WTC11 (cell line): ENCODE measurements around the gene NKG7. TPM values are rescaled to one million over a fixed set of nuclear protein-coding genes. Genes with fewer than 3 reads are reported as not detected.

Experiments used
- ATAC-seq: fragments of 200-7000 bp; cut with Tn5 transposase; 2 replicates; pipeline ENCODE4 v1.10.0; 2021; ENCODE audit warnings: mild to moderate bottlenecking, moderate library complexity
- CTCF ChIA-PET: fragments of 300-600 bp; sonication (Branson Sonifier 250); formaldehyde crosslinking; loops from one replicate; lab custom pipeline; 2021; ENCODE audit warnings: antibody characterized with exemption; lab: Charles Lee
- POLR2A ChIA-PET: fragments of 350-600 bp; sonication (Branson Sonifier 250); formaldehyde crosslinking; loops from one replicate; lab custom pipeline; 2021; ENCODE audit warnings: antibody characterized with exemption; lab: Charles Lee
- DNase-seq: peaks from one replicate; pipeline ENCODE4 v3.0.0; 2021; ENCODE audit warnings: low spot score
- H3K27ac Mint-ChIP-seq: 2 replicates; pipeline ENCODE4 v1.8.0; 2021; ENCODE audit warnings: mixed read lengths
- H3K27me3 Mint-ChIP-seq: 2 replicates; pipeline ENCODE4 v1.8.0; 2021; ENCODE audit warnings: low read depth, mild to moderate bottlenecking, moderate library complexity, mixed read lengths
- H3K36me3 Mint-ChIP-seq: 2 replicates; pipeline ENCODE4 v1.8.0; 2021; ENCODE audit warnings: mixed read lengths
- H3K4me1 Mint-ChIP-seq: 2 replicates; pipeline ENCODE4 v1.8.0; 2022; ENCODE audit warnings: mixed read lengths
- H3K4me3 Mint-ChIP-seq: 2 replicates; pipeline ENCODE4 v1.8.0; 2021; ENCODE audit warnings: mild to moderate bottlenecking, moderate library complexity, mixed read lengths
- H3K9me3 Mint-ChIP-seq: 2 replicates; pipeline ENCODE4 v1.8.0; 2021; ENCODE audit warnings: mixed read lengths
- ARID4B ChIP-seq: sonication (generic); formaldehyde crosslinking; IDR thresholded peaks from 2 replicates; pipeline ENCODE4 v1.8.0; 2023; ENCODE audit warnings: missing genetic modification reagents, mild to moderate bottlenecking, borderline replicate concordance
- CREM ChIP-seq: sonication (generic); formaldehyde crosslinking; IDR thresholded peaks from 2 replicates; pipeline ENCODE4 v1.8.1; 2022; ENCODE audit warnings: mild to moderate bottlenecking, missing genetic modification reagents, moderate library complexity
- E2F1 ChIP-seq: sonication (generic); formaldehyde crosslinking; IDR thresholded peaks from 2 replicates; pipeline ENCODE4 v1.8.0; 2022; ENCODE audit warnings: mild to moderate bottlenecking, missing genetic modification reagents
- FOXK1 ChIP-seq: sonication (generic); formaldehyde crosslinking; IDR thresholded peaks from 2 replicates; pipeline ENCODE4 v1.8.0; 2022; ENCODE audit warnings: mild to moderate bottlenecking, moderate library complexity, missing genetic modification reagents
- FOXP4 ChIP-seq: sonication (generic); formaldehyde crosslinking; IDR thresholded peaks from 2 replicates; pipeline ENCODE4 v1.8.0; 2022; ENCODE audit warnings: mild to moderate bottlenecking, missing genetic modification reagents
- HMGA2 ChIP-seq: fragments of 250-450 bp; sonication (Bioruptor Pico); IDR thresholded peaks from 2 replicates; pipeline ENCODE4 v1.4.0; 2021; ENCODE audit warnings: mild to moderate bottlenecking, moderate library complexity
- PRDM15 ChIP-seq: sonication (generic); formaldehyde crosslinking; IDR thresholded peaks from 2 replicates; pipeline ENCODE4 v1.8.0; 2022; ENCODE audit warnings: missing genetic modification reagents
- RELA ChIP-seq: sonication (generic); formaldehyde crosslinking; IDR thresholded peaks from 2 replicates; pipeline ENCODE4 v1.8.1; 2022; ENCODE audit warnings: missing genetic modification reagents, mild to moderate bottlenecking, borderline replicate concordance
- RORB ChIP-seq: fragments of 250-450 bp; sonication (Bioruptor Pico); IDR thresholded peaks from 2 replicates; pipeline ENCODE4 v1.9.0; 2021; ENCODE audit warnings: mild to moderate bottlenecking
- SMAD4 ChIP-seq: sonication (generic); formaldehyde crosslinking; IDR thresholded peaks from 2 replicates; pipeline ENCODE4 v1.8.0; 2022; ENCODE audit warnings: mild to moderate bottlenecking, missing genetic modification reagents
- STAT6 ChIP-seq: sonication (generic); formaldehyde crosslinking; conservative IDR thresholded peaks from 2 replicates; pipeline ENCODE4 v1.8.1; 2023; ENCODE audit warnings: mild to moderate bottlenecking, low read depth, missing genetic modification reagents, moderate library complexity
- ZNF425 ChIP-seq: fragments of 250-450 bp; sonication (Bioruptor Pico); conservative IDR thresholded peaks from 2 replicates; pipeline ENCODE4 v1.9.0; 2021; ENCODE audit warnings: mild to moderate bottlenecking
- total RNA-seq: library from RNA; stranded (reverse); gene quantifications from 3 replicates; pipeline ENCODE4 v1.2.3, GENCODE V29; 2021

NKG7 gene
- total RNA-seq, 1 experiment from 2014 or later: 0.63 TPM

GRCh38 chr19:51394050-51394836 lies 21.8 kb upstream of the NKG7 start (continued):
- TF ChIP-seq STAT6 (CRISPR knock-in tag) (no peak), RELA (no peak), CREM (CRISPR knock-in tag) (0 out of 2 replicates have a peak, but pooled peaks have one; percentile 44), ARID4B (CRISPR knock-in tag) (0 out of 2 replicates have a peak, but pooled peaks have one; percentile 42), E2F1 (CRISPR knock-in tag) (peak; percentile 82; the same call in 1 of the 2 replicates), SMAD4 (CRISPR knock-in tag) (no peak), FOXP4 (0 out of 2 replicates have a peak, but pooled peaks have one; percentile 40), HMGA2 (CRISPR knock-in tag) (no peak)

GRCh38 chr19:51392701-51393100 lies 20.2 kb upstream of the NKG7 start:
- no peaks in the 10 kb centered on the region for H3K9me3 Mint-ChIP-seq
- ChIA-PET CTCF (interaction anchor here (1.5 kb wide), 1 partner anchor 29 kb away, joined by 3 read pairs; no protein-coding TSS in a partner anchor), POLR2A (no interaction called here)
- peak overlapping the region; percentile 52 for H3K4me3 Mint-ChIP-seq
- no peak for ATAC-seq
- peaks cover 42% of the 10 kb centered on the region for H3K4me1 Mint-ChIP-seq
- H3K36me3 Mint-ChIP-seq: no peaks in the 10 kb centered on the region
- no peak for DNase-seq
- H3K27ac Mint-ChIP-seq: no peak overlapping the region
- H3K27me3 Mint-ChIP-seq: no peaks in the 10 kb centered on the region
- no peak for TF ChIP-seq PRDM15 (CRISPR knock-in tag)
- no peak for TF ChIP-seq ZNF425
- TF ChIP-seq ARID4B (CRISPR knock-in tag): no peak
- TF ChIP-seq RORB: no peak
- TF ChIP-seq FOXK1: no peak
